ENCODE measurements around the gene RAB18.
"Not testable (repeated sequence)": the region's sequence is repeated elsewhere in the genome, so short reads cannot be mapped to it uniquely, and the experiment has no call there.

Gene RAB18

GRCh38 chr10:27558612-27559020 is 54.5 kb downstream of the RAB18 start:
- peak; percentile 79 for DNase-seq

GRCh38 chr10:27561334-27561733 is 57.2 kb downstream of the RAB18 start:
- DNase-seq: no peak

- no peak for DNase-seq
Measured at GRCh38 chr10:27564398-27564797, 60.3 kb downstream of the RAB18 start.

- no peak for DNase-seq
Measured at GRCh38 chr10:27564880-27565279, 60.8 kb downstream of the RAB18 start.

- no peak for DNase-seq
Measured at GRCh38 chr10:27568196-27569175, 64.4 kb downstream of the RAB18 start.

GRCh38 chr10:27569946-27570345 is 65.8 kb downstream of the RAB18 start:
- DNase-seq: no peak

- DNase-seq: not testable (repeated sequence)
Measured at GRCh38 chr10:27577038-27577437, 72.9 kb downstream of the RAB18 start.

GRCh38 chr10:27578316-27578715 is 74.2 kb downstream of the RAB18 start:
- no peak for DNase-seq

GRCh38 chr10:27581225-27581624 is 77.1 kb downstream of the RAB18 start:
- no peak for DNase-seq

GRCh38 chr10:27584302-27584701 is 80.2 kb downstream of the RAB18 start:
- DNase-seq: no peak
